ENCODE data around the gene F2RL3. TPM values are rescaled to one million over a fixed set of nuclear protein-coding genes. Genes with fewer than 3 reads are reported as not detected.

The F2RL3 gene
- total RNA-seq, 2 experiments from 2014 or later, result not detected

DNA sequence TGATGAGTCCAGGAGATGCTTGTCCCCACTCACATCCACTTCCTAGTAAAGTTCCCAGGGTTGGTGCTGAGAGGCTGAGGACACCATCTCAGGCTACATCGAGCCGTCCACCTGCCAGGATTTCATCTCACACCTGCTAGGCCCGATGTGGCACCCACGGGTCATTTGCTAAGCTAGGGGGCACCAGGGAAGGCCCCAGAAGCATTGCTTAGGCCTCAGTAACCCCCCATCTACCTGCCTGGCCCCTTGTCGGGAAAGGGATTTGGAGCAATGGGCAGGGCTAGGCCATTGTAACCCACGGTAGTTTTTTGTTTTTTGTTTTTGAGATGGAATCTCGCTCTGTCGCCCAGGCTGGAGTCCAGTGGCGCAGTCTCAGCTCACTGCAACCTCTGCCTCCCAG, 51.8 kb downstream of the F2RL3 start:
- Histone ChIP-seq H3K9me3 (ENCODE audit: control insufficient read depth in 1 of 2, insufficient read depth in 1 of 2, low read length in 2 of 2) (peaks cover 0 to 2% of the 10 kb centered on the region in 2 experiments), H3K4me3 (ENCODE audit: low read length) (no peak overlapping the region), H3K27me3 (ENCODE audit: control insufficient read depth in 1 of 2, insufficient read depth in 2 of 2, low read length in 2 of 2) (no peaks in the 10 kb centered on the region), H3K36me3 (ENCODE audit: insufficient read depth, low read length) (no peaks in the 10 kb centered on the region), H3K4me1 (ENCODE audit: insufficient read depth, low read length) (no peaks in the 10 kb centered on the region), H3K27ac (ENCODE audit: low read depth in 1 of 2, low read length in 2 of 2) (no peak overlapping the region)
- ChIA-PET CTCF (no interaction called here), POLR2A (no interaction called here)
- Mint-ChIP-seq H3K4me3 (no peak overlapping the region), H3K9me3 (peaks cover 4% of the 10 kb centered on the region), H3K4me1 (ENCODE audit: low read depth) (no peaks in the 10 kb centered on the region), H3K36me3 (ENCODE audit: low read depth) (no peaks in the 10 kb centered on the region), H3K27me3 (peaks cover 4% of the 10 kb centered on the region), H3K27ac (no peak overlapping the region)
- ATAC-seq (ENCODE audit: poor library complexity) (no peak), DNase-seq (no peak)
- TF ChIP-seq, protein P1, sequence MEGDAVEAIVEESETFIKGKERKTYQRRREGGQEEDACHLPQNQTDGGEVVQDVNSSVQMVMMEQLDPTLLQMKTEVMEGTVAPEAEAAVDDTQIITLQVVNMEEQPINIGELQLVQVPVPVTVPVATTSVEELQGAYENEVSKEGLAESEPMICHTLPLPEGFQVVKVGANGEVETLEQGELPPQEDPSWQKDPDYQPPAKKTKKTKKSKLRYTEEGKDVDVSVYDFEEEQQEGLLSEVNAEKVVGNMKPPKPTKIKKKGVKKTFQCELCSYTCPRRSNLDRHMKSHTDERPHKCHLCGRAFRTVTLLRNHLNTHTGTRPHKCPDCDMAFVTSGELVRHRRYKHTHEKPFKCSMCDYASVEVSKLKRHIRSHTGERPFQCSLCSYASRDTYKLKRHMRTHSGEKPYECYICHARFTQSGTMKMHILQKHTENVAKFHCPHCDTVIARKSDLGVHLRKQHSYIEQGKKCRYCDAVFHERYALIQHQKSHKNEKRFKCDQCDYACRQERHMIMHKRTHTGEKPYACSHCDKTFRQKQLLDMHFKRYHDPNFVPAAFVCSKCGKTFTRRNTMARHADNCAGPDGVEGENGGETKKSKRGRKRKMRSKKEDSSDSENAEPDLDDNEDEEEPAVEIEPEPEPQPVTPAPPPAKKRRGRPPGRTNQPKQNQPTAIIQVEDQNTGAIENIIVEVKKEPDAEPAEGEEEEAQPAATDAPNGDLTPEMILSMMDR (IDR thresholded peaks at IDR 0.05), result no peak
- intact Hi-C loops (cut with DNase I, micrococcal nuclease), result no loop called here

Other genes starting within 250 kb of the F2RL3 start
- 10 to 100 TPM; 44.3 to 47.4 TPM for gene SMIM7, start 228.9 kb upstream of the F2RL3 start, total RNA-seq
- gene TMEM38A, start 227.9 kb upstream of the F2RL3 start, total RNA-seq, result under 1 TPM in 1 of 2 experiments, not detected in 1; 0.59 TPM
- not detected for gene NWD1, start 169.2 kb upstream of the F2RL3 start, total RNA-seq
- 10 to 100 TPM; 52.4 to 53.7 TPM for gene SIN3B, start 59.6 kb upstream of the F2RL3 start, total RNA-seq
- under 1 TPM; 0.05 to 0.34 TPM for gene CPAMD8, start 137.8 kb downstream of the F2RL3 start, total RNA-seq
- gene HAUS8, start 186.5 kb downstream of the F2RL3 start, total RNA-seq, result 10 to 100 TPM; 20.6 to 20.7 TPM
- 100 to 1,000 TPM; 176 to 184 TPM for gene MYO9B, start 186.8 kb downstream of the F2RL3 start, total RNA-seq